ENCODE data around the gene SEC14L1.
A peak's percentile ranks its signal among the peaks of the same experiment; 100 is the strongest.

Gene SEC14L1

GRCh38 chr17:77167472-77168306 is 26.9 kb downstream of the SEC14L1 start:
- TF ChIP-seq GATA1 (IDR thresholded peaks at IDR 0.05; ENCODE audit: low read depth, low read length) (no peak), POLR2A (IDR thresholded peaks at IDR 0.05; ENCODE audit: low read length) (no peak)

GRCh38 chr17:77173104-77173503 is 32.3 kb downstream of the SEC14L1 start:
- no peak for TF ChIP-seq POLR2A (IDR thresholded peaks at IDR 0.05; ENCODE audit: low read length)
- no peak for TF ChIP-seq GATA1 (IDR thresholded peaks at IDR 0.05; ENCODE audit: low read depth, low read length)
- no peak for DNase-seq

More at GRCh38 chr17:77167472-77168306, 26.9 kb downstream of the SEC14L1 start:
- peak; percentile 22 to 24 for DNase-seq

GRCh38 chr17:77174928-77175661 is 34.3 kb downstream of the SEC14L1 start:
- no peak for TF ChIP-seq GATA1 (IDR thresholded peaks at IDR 0.05; ENCODE audit: low read depth, low read length)
- TF ChIP-seq POLR2A (IDR thresholded peaks at IDR 0.05; ENCODE audit: low read length), result no peak
- DNase-seq, result no peak

- TF ChIP-seq POLR2A (IDR thresholded peaks at IDR 0.05; ENCODE audit: low read length), result no peak
- DNase-seq, result no peak
These were observed 36.4 kb downstream of the SEC14L1 start for GRCh38 chr17:77177002-77177741.

GRCh38 chr17:77178050-77178449 is 37.3 kb downstream of the SEC14L1 start:
- no peak for DNase-seq
- TF ChIP-seq POLR2A (IDR thresholded peaks at IDR 0.05; ENCODE audit: low read length) (no peak), GATA1 (IDR thresholded peaks at IDR 0.05; ENCODE audit: low read depth, low read length) (no peak)

GRCh38 chr17:77178563-77178962 is 37.8 kb downstream of the SEC14L1 start:
- DNase-seq, result no peak

GRCh38 chr17:77180503-77181357 is 40.0 kb downstream of the SEC14L1 start:
- no peak for DNase-seq
- TF ChIP-seq GATA1 (IDR thresholded peaks at IDR 0.05; ENCODE audit: low read depth, low read length) (no peak), POLR2A (IDR thresholded peaks at IDR 0.05; ENCODE audit: low read length) (no peak)

More at GRCh38 chr17:77178563-77178962, 37.8 kb downstream of the SEC14L1 start:
- TF ChIP-seq GATA1 (IDR thresholded peaks at IDR 0.05; ENCODE audit: low read depth, low read length), result no peak
- TF ChIP-seq POLR2A (IDR thresholded peaks at IDR 0.05; ENCODE audit: low read length), result no peak

- TF ChIP-seq GATA1 (IDR thresholded peaks at IDR 0.05; ENCODE audit: low read depth, low read length) (no peak), POLR2A (IDR thresholded peaks at IDR 0.05; ENCODE audit: low read length) (no peak)
- DNase-seq, result no peak
These were observed 41.7 kb downstream of the SEC14L1 start for GRCh38 chr17:77182205-77183172.

GRCh38 chr17:77184474-77184873 is 43.7 kb downstream of the SEC14L1 start:
- no peak for TF ChIP-seq GATA1 (IDR thresholded peaks at IDR 0.05; ENCODE audit: low read depth, low read length)
- TF ChIP-seq POLR2A (IDR thresholded peaks at IDR 0.05; ENCODE audit: low read length), result no peak
- no peak for DNase-seq

- TF ChIP-seq POLR2A (IDR thresholded peaks at IDR 0.05; ENCODE audit: low read length) (no peak), GATA1 (IDR thresholded peaks at IDR 0.05; ENCODE audit: low read depth, low read length) (no peak)
- DNase-seq, result no peak
These were observed 44.4 kb downstream of the SEC14L1 start for GRCh38 chr17:77185137-77185536.

GRCh38 chr17:77186141-77186604 is 45.4 kb downstream of the SEC14L1 start:
- no peak for DNase-seq

More at GRCh38 chr17:77186141-77186604, 45.4 kb downstream of the SEC14L1 start:
- TF ChIP-seq POLR2A (IDR thresholded peaks at IDR 0.05; ENCODE audit: low read length) (no peak), GATA1 (IDR thresholded peaks at IDR 0.05; ENCODE audit: low read depth, low read length) (no peak)

Measured in erythroblast (primary cell).